GM10266 (cell line): ENCODE results near the gene TRIM14.
"Not testable (repeated sequence)": the region's sequence is repeated elsewhere in the genome, so short reads cannot be mapped to it uniquely, and the experiment has no call there.

ENCODE experiments used
- DNase-seq: peaks from one replicate; pipeline ENCODE4 v3.0.0; 2012; ENCODE audit errors: extremely low spot score
- CTCF ChIP-seq: IDR thresholded peaks from 2 replicates; pipeline ENCODE4 v1.5.1; 2012; ENCODE audit warnings: mild to moderate bottlenecking, low read depth; ENCODE audit not compliant: control insufficient read depth, insufficient read depth; ENCODE audit errors: missing control alignments

Gene TRIM14

GRCh38 chr9:98096091-98096490 is 22.9 kb downstream of the TRIM14 start:
- DNase-seq = no peak
- TF ChIP-seq CTCF = no peak

DNA sequence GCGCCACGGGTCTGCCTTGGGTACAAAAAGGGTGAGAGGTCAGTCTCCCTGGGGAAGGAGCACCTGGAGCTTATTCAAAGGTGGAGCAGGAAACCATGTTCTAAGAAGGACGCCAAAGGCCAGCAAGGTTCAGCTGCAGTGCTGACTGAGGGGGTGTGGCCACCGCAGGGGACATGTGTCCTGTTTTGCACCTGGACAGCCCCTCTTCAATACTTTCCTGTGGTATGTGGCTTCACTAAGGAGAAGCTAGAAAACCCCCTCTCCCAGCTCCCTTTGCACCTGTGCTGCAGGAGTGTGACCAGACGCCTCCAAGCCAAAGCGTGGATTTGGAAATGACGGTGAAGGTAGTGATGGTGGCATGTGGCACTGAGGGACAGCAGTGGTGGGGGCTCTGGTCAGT is 23.6 kb downstream of the TRIM14 start:
- no peak for DNase-seq
- TF ChIP-seq CTCF = no peak

DNA sequence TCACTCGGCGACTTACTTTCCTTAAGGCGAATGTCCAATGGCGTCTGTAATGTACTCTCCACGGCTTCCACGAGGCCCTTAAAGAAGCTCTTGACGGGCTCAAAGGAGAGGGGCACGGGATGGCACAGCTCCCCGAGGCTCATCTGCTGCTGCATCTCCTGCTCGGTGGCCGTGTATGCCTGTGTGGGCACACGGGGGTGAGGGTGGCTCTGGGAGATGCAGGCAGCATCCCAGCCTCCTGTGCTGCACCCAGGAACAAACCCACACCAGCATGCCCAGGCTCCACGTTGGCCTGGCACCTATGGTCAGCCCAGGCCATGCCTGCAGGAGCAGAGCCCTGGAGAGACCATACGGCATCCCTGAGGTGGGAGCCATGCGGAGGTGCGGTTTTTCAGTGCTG is 24.2 kb downstream of the TRIM14 start:
- TF ChIP-seq CTCF = no peak
- no peak for DNase-seq

DNA sequence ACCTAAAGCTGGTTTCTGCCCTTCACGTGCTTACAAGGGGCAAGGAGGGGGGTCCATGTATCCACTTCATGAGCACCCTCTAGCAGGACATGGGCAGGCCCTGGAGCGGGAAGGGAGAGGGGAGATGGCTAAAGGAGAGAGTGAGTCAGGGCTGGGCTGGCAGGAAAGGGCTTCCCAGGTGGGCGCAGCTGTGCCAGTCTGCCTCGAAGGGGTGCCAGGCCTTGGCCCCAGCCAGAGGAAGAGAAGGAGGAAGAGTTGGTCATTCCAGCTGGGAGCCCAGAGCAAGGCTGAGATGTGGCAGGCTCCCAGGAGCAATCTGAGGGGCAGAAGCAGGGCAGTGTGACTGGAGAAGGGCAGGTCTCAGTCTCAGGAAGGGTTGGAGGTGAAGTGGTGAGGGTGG is 24.7 kb downstream of the TRIM14 start:
- TF ChIP-seq CTCF = no peak
- no peak for DNase-seq

GRCh38 chr9:98092613-98092931 is 26.4 kb downstream of the TRIM14 start:
- no peak for TF ChIP-seq CTCF
- no peak for DNase-seq

- DNase-seq = no peak
Observed at GRCh38 chr9:98091735-98092612, 27.0 kb downstream of the TRIM14 start.

GRCh38 chr9:98090674-98091073 is 28.3 kb downstream of the TRIM14 start:
- not testable (repeated sequence) for DNase-seq

More at GRCh38 chr9:98091735-98092612, 27.0 kb downstream of the TRIM14 start:
- no peak for TF ChIP-seq CTCF
